ENCODE data around the gene WDR45B. TPM values are rescaled to one million over a fixed set of nuclear protein-coding genes. Genes with fewer than 3 reads are reported as not detected.
"Not testable (repeated sequence)": the region's sequence is repeated elsewhere in the genome, so short reads cannot be mapped to it uniquely, and the experiment has no call there.

The WDR45B gene
- total RNA-seq, 4 donors from 2014 or later: 79.3 to 95.9 (median 84.2) TPM

DNA sequence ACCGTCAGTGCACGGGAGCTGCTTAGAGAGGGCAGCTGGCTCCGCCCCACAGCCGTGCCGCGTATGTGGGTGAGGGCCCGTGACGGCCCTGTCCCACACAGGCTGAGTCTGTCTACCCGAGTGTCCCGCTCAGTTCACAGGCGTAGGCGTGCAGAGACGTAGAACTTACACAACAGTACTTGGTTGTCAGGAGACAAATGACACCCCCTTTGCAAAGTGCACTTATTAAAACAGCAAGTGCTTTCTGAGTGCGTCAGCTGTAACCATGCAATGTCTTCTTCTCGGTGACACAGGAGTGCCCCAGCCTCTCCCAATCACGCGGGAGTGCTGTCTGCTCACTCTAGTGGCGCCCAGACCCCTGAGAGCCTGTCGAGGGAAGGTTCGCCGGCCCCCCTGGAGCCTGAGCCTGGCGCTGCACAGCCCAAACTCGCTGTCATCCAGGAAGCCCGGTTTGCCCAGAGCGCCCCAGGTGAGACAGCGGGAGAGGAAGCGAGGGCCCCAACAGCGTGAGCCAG, 64.5 kb downstream of the WDR45B start:
- H3K4me1 ChIP-seq: peaks cover 5 to 16% of the 10 kb centered on the region in 2 donors
- H3K9me3 ChIP-seq: no peaks in the 10 kb centered on the region
- no peak overlapping the region for H3K4me3 ChIP-seq (replicated peaks in 1 of 3)
- H3K27ac ChIP-seq: peak overlapping the region; percentile 71 to 97 (median 90)
- H3K27me3 ChIP-seq: no peaks in the 10 kb centered on the region
- peaks cover 0 to 16% of the 10 kb centered on the region in 2 donors for H3K36me3 ChIP-seq
- TF ChIP-seq, protein P1, sequence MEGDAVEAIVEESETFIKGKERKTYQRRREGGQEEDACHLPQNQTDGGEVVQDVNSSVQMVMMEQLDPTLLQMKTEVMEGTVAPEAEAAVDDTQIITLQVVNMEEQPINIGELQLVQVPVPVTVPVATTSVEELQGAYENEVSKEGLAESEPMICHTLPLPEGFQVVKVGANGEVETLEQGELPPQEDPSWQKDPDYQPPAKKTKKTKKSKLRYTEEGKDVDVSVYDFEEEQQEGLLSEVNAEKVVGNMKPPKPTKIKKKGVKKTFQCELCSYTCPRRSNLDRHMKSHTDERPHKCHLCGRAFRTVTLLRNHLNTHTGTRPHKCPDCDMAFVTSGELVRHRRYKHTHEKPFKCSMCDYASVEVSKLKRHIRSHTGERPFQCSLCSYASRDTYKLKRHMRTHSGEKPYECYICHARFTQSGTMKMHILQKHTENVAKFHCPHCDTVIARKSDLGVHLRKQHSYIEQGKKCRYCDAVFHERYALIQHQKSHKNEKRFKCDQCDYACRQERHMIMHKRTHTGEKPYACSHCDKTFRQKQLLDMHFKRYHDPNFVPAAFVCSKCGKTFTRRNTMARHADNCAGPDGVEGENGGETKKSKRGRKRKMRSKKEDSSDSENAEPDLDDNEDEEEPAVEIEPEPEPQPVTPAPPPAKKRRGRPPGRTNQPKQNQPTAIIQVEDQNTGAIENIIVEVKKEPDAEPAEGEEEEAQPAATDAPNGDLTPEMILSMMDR (IDR thresholded peaks at IDR 0.05): no peak
- peak in 1 of 2 donors; percentile 42 for TF ChIP-seq POLR2A (IDR thresholded peaks at IDR 0.05)
- peak; percentile 97 to 99 for DNase-seq
- 43 to 53% methylated on average over 21 to 27 of the region's 28 CpGs for WGBS, 2 donors
- intact Hi-C loops (cut with DNase I): no loop called here

DNA sequence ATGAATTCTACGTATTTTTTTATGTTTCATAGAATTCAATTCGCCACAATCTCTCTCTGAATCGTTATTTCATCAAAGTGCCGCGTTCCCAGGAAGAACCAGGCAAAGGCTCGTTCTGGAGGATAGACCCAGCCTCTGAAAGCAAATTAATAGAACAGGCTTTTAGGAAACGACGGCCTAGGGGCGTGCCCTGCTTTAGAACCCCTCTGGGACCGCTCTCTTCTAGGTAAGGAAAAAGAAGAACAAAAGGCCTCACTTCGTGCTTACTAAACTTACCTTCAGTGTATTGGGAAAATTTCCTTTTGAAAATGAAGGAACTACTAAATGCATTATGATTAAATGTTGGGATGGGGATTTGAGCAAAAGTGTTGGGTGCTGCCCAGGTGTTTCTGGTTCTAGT, 65.5 kb downstream of the WDR45B start:
- Histone ChIP-seq H3K9me3 (no peaks in the 10 kb centered on the region), H3K4me3 (replicated peaks in 1 of 3) (no peak overlapping the region), H3K4me1 (peaks cover 5 to 16% of the 10 kb centered on the region in 2 donors), H3K27ac (peak overlapping the region in 2 of 3 donors; percentile 71 to 90), H3K36me3 (peaks cover 0 to 15% of the 10 kb centered on the region in 2 donors), H3K27me3 (no peaks in the 10 kb centered on the region)
- no peak for TF ChIP-seq POLR2A (IDR thresholded peaks at IDR 0.05)
- TF ChIP-seq, protein P1 (IDR thresholded peaks at IDR 0.05): no peak
- intact Hi-C loops (cut with DNase I): no loop called here
- WGBS, 2 donors: 92 to 93% methylated on average over 11 of the region's 11 CpGs
- DNase-seq: no peak

DNA sequence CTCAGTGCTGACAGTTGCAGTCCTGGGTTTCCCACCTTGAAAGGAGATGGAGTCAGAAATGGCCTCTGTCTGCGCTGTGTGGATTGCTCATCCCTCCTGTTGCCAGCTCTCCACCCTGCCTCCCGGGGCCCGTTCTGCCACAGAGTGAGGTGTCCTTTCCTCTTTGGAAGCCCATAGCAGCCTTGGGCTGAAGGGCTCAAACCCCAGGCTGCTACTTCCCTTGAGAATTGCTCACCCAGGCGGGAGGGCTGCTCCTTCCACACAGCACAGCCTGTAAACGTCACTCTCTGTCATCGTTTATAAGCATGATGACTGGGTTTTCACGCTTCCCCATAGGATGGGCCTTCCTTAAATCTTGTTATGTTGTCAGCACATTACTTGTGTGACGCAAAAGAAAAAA, 66.0 kb downstream of the WDR45B start:
- no peak for DNase-seq
- Histone ChIP-seq H3K4me3 (replicated peaks in 1 of 3) (no peak overlapping the region), H3K27ac (no peak overlapping the region), H3K4me1 (peaks cover 5 to 16% of the 10 kb centered on the region in 2 donors), H3K36me3 (peaks cover 0 to 10% of the 10 kb centered on the region in 2 donors), H3K27me3 (no peaks in the 10 kb centered on the region), H3K9me3 (no peaks in the 10 kb centered on the region)
- intact Hi-C loops (cut with DNase I): no loop called here
- no peak for TF ChIP-seq POLR2A (IDR thresholded peaks at IDR 0.05)
- TF ChIP-seq, protein P1 (IDR thresholded peaks at IDR 0.05): no peak
- WGBS, 2 donors: 90 to 96% methylated on average over 8 of the region's 8 CpGs

DNA sequence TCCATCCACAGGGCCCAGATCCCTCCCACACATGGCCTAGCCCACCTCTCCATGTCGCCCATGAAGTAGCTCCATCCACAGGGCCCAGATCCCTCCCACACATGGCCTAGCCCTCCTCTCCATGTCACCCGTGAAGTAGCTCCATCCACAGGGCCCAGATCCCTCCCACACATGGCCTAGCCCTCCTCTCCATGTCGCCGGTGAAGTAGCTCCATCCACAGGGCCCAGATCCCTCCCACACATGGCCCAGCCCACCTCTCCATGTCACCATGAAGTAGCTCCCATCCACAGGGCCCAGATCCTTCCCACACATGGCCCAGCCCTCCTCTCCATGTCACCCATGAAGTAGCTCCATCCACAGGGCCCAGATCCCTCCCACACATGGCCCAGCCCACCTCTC, 68.3 kb downstream of the WDR45B start:
- intact Hi-C loops (cut with DNase I); H3K4me3 ChIP-seq (replicated peaks in 1 of 3); H3K9me3 ChIP-seq; DNase-seq; H3K27ac ChIP-seq; H3K27me3 ChIP-seq: not testable (repeated sequence)
- H3K36me3 ChIP-seq: peaks cover 0 to 11% of the 10 kb centered on the region in 2 donors
- H3K4me1 ChIP-seq: peaks cover 5 to 11% of the 10 kb centered on the region in 2 donors
- WGBS, 2 donors: 83 to 93% methylated on average over 2 to 4 of the region's 4 CpGs

DNA sequence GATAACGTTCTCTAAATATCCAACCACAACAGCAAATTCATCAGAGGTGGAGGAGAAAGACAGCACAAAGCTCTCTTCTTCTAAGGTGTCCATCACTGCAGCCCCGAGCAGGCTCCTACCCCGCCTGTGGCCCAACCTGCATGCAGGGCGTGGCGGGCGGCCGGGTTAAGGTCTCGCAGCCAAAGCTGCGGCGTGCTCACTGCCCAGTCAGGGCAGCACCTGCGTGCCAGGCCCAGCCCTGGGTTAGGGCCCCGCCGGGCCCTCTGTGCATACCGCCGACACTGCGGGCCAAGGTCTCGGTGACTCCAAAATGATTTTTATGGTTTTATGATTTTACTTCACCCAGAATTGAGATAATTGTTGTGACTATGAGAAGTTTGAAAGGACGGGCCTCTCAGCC, 70.9 kb downstream of the WDR45B start:
- Histone ChIP-seq H3K27me3 (no peaks in the 10 kb centered on the region), H3K9me3 (no peaks in the 10 kb centered on the region), H3K4me1 (no peaks in the 10 kb centered on the region), H3K4me3 (replicated peaks in 1 of 3) (no peak overlapping the region), H3K36me3 (peaks cover 0 to 16% of the 10 kb centered on the region in 2 donors), H3K27ac (no peak overlapping the region)
- TF ChIP-seq POLR2A (IDR thresholded peaks at IDR 0.05): no peak
- TF ChIP-seq, protein P1 (IDR thresholded peaks at IDR 0.05): no peak
- 92% methylated on average over 17 to 18 of the region's 18 CpGs for WGBS, 2 donors
- no peak for DNase-seq
- intact Hi-C loops (cut with DNase I): no loop called here

DNA sequence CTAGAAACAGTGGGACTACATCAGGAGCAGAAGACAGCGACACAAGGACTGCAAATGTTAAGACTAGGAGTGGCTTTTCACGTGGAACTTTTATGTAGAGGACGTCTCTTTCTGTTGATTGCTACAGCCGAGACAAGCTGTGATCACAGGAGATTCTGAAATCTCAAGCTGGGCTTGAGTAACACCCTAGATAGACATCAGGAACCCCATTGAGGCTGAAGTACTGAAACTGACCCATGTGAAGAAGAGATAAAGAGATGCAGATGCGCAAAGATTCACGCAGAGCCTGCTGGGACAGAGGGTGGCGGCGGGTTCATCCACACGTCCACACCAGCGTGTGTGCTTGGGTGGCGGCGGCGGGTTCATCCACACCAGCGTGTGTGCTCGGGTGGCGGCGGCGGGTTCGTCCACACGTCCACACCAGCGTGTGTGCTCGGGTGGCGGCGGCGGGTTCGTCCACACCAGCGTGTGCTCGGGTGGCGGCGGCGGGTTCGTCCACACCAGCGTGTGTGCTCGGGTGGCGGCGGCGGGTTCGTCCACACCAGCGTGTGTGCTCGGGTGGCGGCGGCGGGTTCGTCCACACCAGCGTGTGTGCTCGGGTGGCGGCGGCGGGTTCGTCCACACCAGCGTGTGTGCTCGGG, 72.5 kb downstream of the WDR45B start:
- H3K27me3 ChIP-seq; H3K9me3 ChIP-seq; DNase-seq; H3K4me3 ChIP-seq (replicated peaks in 1 of 3); H3K4me1 ChIP-seq; H3K27ac ChIP-seq; intact Hi-C loops (cut with DNase I): not testable (repeated sequence)
- peaks cover 0 to 20% of the 10 kb centered on the region in 2 donors for H3K36me3 ChIP-seq
- WGBS, 2 donors: 88 to 97% methylated on average over 10 to 15 of the region's 52 CpGs
